Mesenchymal stem cell (in vitro differentiated cells and primary cell): ENCODE data around the gene LRRN2.

ENCODE experiments used
- DNase-seq: peaks from one replicate; pipeline ENCODE4 v3.0.0-alpha.2; 2013
- H2AFZ ChIP-seq: one replicate; pipeline ENCODE4 v1.6.1; 2013; ENCODE audit warnings: low read depth, mild to moderate bottlenecking, control low read depth, inconsistent platforms, low read length, moderate library complexity
- H2AK5ac ChIP-seq: 2 replicates; pipeline ENCODE4 v1.6.1; 2013; ENCODE audit warnings: low read length, moderate library complexity, mild to moderate bottlenecking, inconsistent platforms; ENCODE audit not compliant: severe bottlenecking
- H2BK120ac ChIP-seq: one replicate; pipeline ENCODE4 v1.6.1; 2013; ENCODE audit warnings: low read depth, mild to moderate bottlenecking, inconsistent platforms, low read length, moderate library complexity
- H2BK12ac ChIP-seq, 2 experiments: one replicate each; pipeline ENCODE4 v1.6.1; 2013; ENCODE audit warnings: inconsistent platforms in 2 of 2, low read length in 2 of 2, mild to moderate bottlenecking in 2 of 2, moderate library complexity in 2 of 2, control low read depth in 1 of 2
- H2BK15ac ChIP-seq: one replicate; pipeline ENCODE4 v1.6.1; 2013; ENCODE audit warnings: mild to moderate bottlenecking, low read depth, inconsistent platforms; ENCODE audit not compliant: poor library complexity, severe bottlenecking
- H2BK5ac ChIP-seq: 2 replicates; pipeline ENCODE4 v1.6.1; 2013; ENCODE audit warnings: low read depth, mild to moderate bottlenecking, low read length, control low read depth, inconsistent platforms; ENCODE audit not compliant: poor library complexity, severe bottlenecking
- H3K14ac ChIP-seq, 2 experiments: one replicate each; pipeline ENCODE4 v1.6.1; 2013; ENCODE audit warnings: inconsistent platforms in 2 of 2, low read length in 2 of 2, control low read depth in 1 of 2, mild to moderate bottlenecking in 1 of 2, moderate library complexity in 1 of 2
- H3K18ac ChIP-seq, 2 experiments: one replicate each; pipeline ENCODE4 v1.6.1; 2013; ENCODE audit warnings: inconsistent platforms in 2 of 2, low read length in 2 of 2, control low read depth in 1 of 2, low read depth in 1 of 2, mild to moderate bottlenecking in 1 of 2
- H3K23ac ChIP-seq, 2 experiments: one replicate each; pipeline ENCODE4 v1.6.1; 2013; ENCODE audit warnings: inconsistent platforms in 2 of 2, low read length in 2 of 2, mild to moderate bottlenecking in 2 of 2, moderate library complexity in 2 of 2, control low read depth in 1 of 2
- H3K27ac ChIP-seq: 2 replicates; pipeline ENCODE4 v1.5.1; 2013; ENCODE audit warnings: mild to moderate bottlenecking, moderate library complexity, low read length, control low read depth, inconsistent platforms; ENCODE audit not compliant: poor library complexity, severe bottlenecking
- H3K27me3 ChIP-seq, 2 experiments: 2 replicates each; pipeline versions ENCODE4 v1.6.1 to v1.7.0; 2013; ENCODE audit warnings: low read length in 2 of 2, mild to moderate bottlenecking in 2 of 2, moderate library complexity in 2 of 2, control low read depth in 1 of 2, inconsistent platforms in 1 of 2; ENCODE audit not compliant: control insufficient read depth in 1 of 2, insufficient read depth in 1 of 2
- H3K36me3 ChIP-seq, 2 experiments: 2 replicates each; pipeline versions ENCODE4 v1.6.1 to v1.7.0; 2013; ENCODE audit warnings: low read length in 2 of 2, control low read depth in 1 of 2, inconsistent platforms in 1 of 2, low read depth in 1 of 2, mild to moderate bottlenecking in 1 of 2; ENCODE audit not compliant: insufficient read depth in 2 of 2, control insufficient read depth in 1 of 2
- H3K4ac ChIP-seq, 2 experiments: one replicate each; pipeline ENCODE4 v1.6.1; 2013; ENCODE audit warnings: inconsistent platforms in 2 of 2, low read length in 2 of 2, mild to moderate bottlenecking in 2 of 2, moderate library complexity in 2 of 2, control low read depth in 1 of 2, low read depth in 1 of 2
- H3K4me1 ChIP-seq: 2 replicates; pipeline ENCODE4 v1.6.1; 2013; ENCODE audit warnings: low read depth, low read length, control low read depth; ENCODE audit not compliant: control insufficient read depth, insufficient read depth
- H3K4me2 ChIP-seq: 2 replicates; pipeline ENCODE4 v1.6.1; 2013; ENCODE audit warnings: low read length, mild to moderate bottlenecking, inconsistent platforms; ENCODE audit not compliant: poor library complexity, severe bottlenecking
- H3K4me3 ChIP-seq, 2 experiments: 2 replicates each; pipeline versions ENCODE4 v1.5.1 to v1.7.0; 2013; ENCODE audit warnings: low read length in 2 of 2, mild to moderate bottlenecking in 2 of 2, control low read depth in 1 of 2, low read depth in 1 of 2; ENCODE audit not compliant: insufficient read depth in 1 of 2
- H3K79me1 ChIP-seq: replicated peaks from 2 replicates; pipeline ENCODE4 v1.6.1; 2013; ENCODE audit warnings: mild to moderate bottlenecking, control low read depth, low read length, inconsistent platforms; ENCODE audit not compliant: poor library complexity, severe bottlenecking
- H3K9ac ChIP-seq: 2 replicates; pipeline ENCODE4 v1.7.0; 2013; ENCODE audit warnings: mild to moderate bottlenecking, low read length, moderate library complexity
- H3K9me3 ChIP-seq: 2 replicates; pipeline ENCODE4 v1.7.0; 2013; ENCODE audit warnings: mild to moderate bottlenecking, low read length; ENCODE audit not compliant: control insufficient read depth
- H4K8ac ChIP-seq: one replicate; pipeline ENCODE4 v1.6.1; 2013; ENCODE audit warnings: inconsistent platforms, mild to moderate bottlenecking, low read length, moderate library complexity
- H4K91ac ChIP-seq: one replicate; pipeline ENCODE4 v1.6.1; 2013; ENCODE audit warnings: mild to moderate bottlenecking, low read length, inconsistent platforms
- WGBS: methylation state at CpG from one replicate; pipeline ENCODE4 v1.1.7; 2013; ENCODE audit warnings: mixed read lengths; 5-methylcytosine and 5-hydroxymethylcytosine counted together

LRRN2 gene

GRCh38 chr1:204701229-204701628, 15.7 kb upstream of the LRRN2 start:
- Histone ChIP-seq H3K27ac (no peak overlapping the region), H2AK5ac (no peak overlapping the region), H3K4me1 (no peaks in the 10 kb centered on the region), H2BK15ac (no peak overlapping the region), H4K91ac (no peak overlapping the region), H3K14ac (no peak overlapping the region), H3K4me2 (no peak overlapping the region), H2BK120ac (no peak overlapping the region), H3K4me3 (no peak overlapping the region), H2BK12ac (no peak overlapping the region), H3K18ac (no peak overlapping the region), H3K36me3 (no peaks in the 10 kb centered on the region), H2BK5ac (no peak overlapping the region), H3K9me3 (no peaks in the 10 kb centered on the region), H2AFZ (no peak overlapping the region), H4K8ac (no peak overlapping the region), H3K23ac (no peak overlapping the region), H3K4ac (no peak overlapping the region), H3K9ac (no peak overlapping the region), H3K27me3 (peaks cover 15 to 89% of the 10 kb centered on the region in 2 experiments), H3K79me1 (no peaks in the 10 kb centered on the region)
- DNase-seq, result no peak
- 86% methylated on average over 3 of the region's 3 CpGs for WGBS

DNA sequence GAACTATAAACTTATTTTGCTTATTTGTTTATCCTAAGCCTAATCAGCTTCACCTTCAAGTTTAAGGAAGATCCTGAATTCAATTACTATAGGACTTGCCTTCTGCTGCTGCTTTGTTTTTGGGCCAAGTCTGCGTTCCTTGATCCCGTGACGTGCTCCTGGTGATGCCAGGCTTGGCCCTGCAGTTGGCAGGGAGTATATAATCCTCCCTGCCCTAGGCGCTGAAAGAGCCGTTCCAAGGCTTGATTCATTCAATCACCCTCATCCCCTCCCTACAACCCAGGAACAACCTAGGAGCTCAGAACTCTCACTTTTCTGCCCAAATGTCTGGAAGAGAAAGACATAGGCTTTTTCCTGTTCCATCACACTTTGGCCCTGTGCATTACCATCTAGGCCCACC, 12.4 kb upstream of the LRRN2 start:
- Histone ChIP-seq H4K8ac (no peak overlapping the region), H3K9ac (no peak overlapping the region), H3K4ac (no peak overlapping the region), H3K79me1 (no peaks in the 10 kb centered on the region), H2AFZ (no peak overlapping the region), H3K27ac (no peak overlapping the region), H2BK12ac (no peak overlapping the region), H3K4me1 (no peaks in the 10 kb centered on the region), H3K4me3 (no peak overlapping the region), H3K27me3 (peaks cover 37 to 80% of the 10 kb centered on the region in 2 experiments), H3K18ac (no peak overlapping the region), H2BK5ac (no peak overlapping the region), H4K91ac (no peak overlapping the region), H3K14ac (no peak overlapping the region), H3K9me3 (no peaks in the 10 kb centered on the region), H2BK15ac (no peak overlapping the region), H3K36me3 (no peaks in the 10 kb centered on the region), H3K23ac (no peak overlapping the region), H2BK120ac (no peak overlapping the region), H2AK5ac (no peak overlapping the region), H3K4me2 (no peak overlapping the region)
- no peak for DNase-seq
- 91% methylated on average over 5 of the region's 5 CpGs for WGBS

DNA sequence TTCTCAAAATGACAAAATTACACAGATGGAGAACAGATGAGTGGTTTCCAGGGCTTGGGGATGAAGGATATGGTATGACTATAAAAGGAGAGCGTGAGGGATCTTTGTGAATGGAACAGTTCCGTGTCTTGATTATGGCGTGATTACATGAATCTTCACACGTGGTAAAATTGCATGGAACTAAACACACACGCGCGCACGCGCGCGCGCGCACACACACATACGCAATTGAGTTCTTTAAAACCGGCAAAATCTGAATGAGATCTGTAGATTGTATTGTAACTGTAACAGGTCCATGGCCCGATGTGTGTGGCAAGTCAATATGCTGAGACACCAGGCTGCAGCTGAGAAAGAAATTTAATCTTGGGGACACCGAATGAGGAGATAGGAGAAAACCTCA, 11.1 kb upstream of the LRRN2 start:
- Histone ChIP-seq H3K4me1 (no peaks in the 10 kb centered on the region), H2AFZ (no peak overlapping the region), H3K23ac (no peak overlapping the region), H2BK12ac (no peak overlapping the region), H3K14ac (no peak overlapping the region), H3K27ac (no peak overlapping the region), H3K27me3 (peaks cover 32 to 79% of the 10 kb centered on the region in 2 experiments), H3K36me3 (no peaks in the 10 kb centered on the region), H2BK120ac (no peak overlapping the region), H3K18ac (no peak overlapping the region), H3K4me2 (no peak overlapping the region), H3K4ac (no peak overlapping the region), H3K9ac (no peak overlapping the region), H3K79me1 (no peaks in the 10 kb centered on the region), H2BK15ac (no peak overlapping the region), H2BK5ac (no peak overlapping the region), H2AK5ac (no peak overlapping the region), H4K91ac (no peak overlapping the region), H3K4me3 (no peak overlapping the region), H4K8ac (no peak overlapping the region), H3K9me3 (no peaks in the 10 kb centered on the region)
- no peak for DNase-seq
- WGBS, result 92% methylated on average over 17 of the region's 17 CpGs

GRCh38 chr1:204695692-204696091, 10.2 kb upstream of the LRRN2 start:
- no peak overlapping the region for H2BK120ac ChIP-seq
- H2AFZ ChIP-seq, result no peak overlapping the region
- no peak overlapping the region for H3K9ac ChIP-seq
- 76% methylated on average over 5 of the region's 5 CpGs for WGBS
- H3K4me1 ChIP-seq, result no peaks in the 10 kb centered on the region
- H2BK12ac ChIP-seq, result no peak overlapping the region
- no peaks in the 10 kb centered on the region for H3K79me1 ChIP-seq
- H2BK15ac ChIP-seq, result no peak overlapping the region
- no peak overlapping the region for H4K91ac ChIP-seq
- H3K23ac ChIP-seq, result no peak overlapping the region
- no peak overlapping the region for H2BK5ac ChIP-seq
- H3K4me3 ChIP-seq, result no peak overlapping the region
- H3K4me2 ChIP-seq, result no peak overlapping the region
- H3K27me3 ChIP-seq, result peaks cover 29 to 78% of the 10 kb centered on the region in 2 experiments
- no peak overlapping the region for H4K8ac ChIP-seq
- H3K36me3 ChIP-seq, result no peaks in the 10 kb centered on the region
- no peak overlapping the region for H3K4ac ChIP-seq
- DNase-seq, result no peak
- no peak overlapping the region for H2AK5ac ChIP-seq
- H3K18ac ChIP-seq, result no peak overlapping the region
- H3K14ac ChIP-seq, result no peak overlapping the region
- H3K27ac ChIP-seq, result no peak overlapping the region
- no peaks in the 10 kb centered on the region for H3K9me3 ChIP-seq
